ENCODE measurements around the gene HMGB4. TPM values are rescaled to one million over a fixed set of nuclear protein-coding genes. Genes with fewer than 3 reads are reported as not detected.

HMGB4 gene
- polyA plus RNA-seq, 6 donors from 2014 or later: not detected

DNA sequence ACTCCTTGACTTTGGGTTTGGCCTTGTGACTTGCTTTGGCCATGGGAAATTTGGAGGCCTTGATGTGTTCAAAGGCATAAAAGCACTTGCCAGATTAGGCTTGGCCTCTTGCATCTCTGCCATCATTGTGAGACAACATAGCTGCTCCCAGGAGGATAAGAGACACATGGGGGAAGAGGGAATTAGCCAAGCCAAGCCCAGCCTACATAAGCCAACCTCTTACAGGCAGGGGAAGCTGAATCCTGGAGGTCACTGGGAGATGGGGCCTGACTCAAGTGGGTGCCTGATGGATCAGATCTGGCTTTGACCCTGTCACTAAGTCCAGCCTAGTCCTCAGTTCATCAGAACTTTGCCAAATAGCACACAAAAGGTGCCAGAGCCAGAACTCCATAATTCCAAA is 37.6 kb upstream of the HMGB4 start:
- peaks cover 0 to 12% (median 3%) of the 10 kb centered on the region in 7 donors for H3K9me3 Mint-ChIP-seq
- no peak overlapping the region for H3K4me3 Mint-ChIP-seq
- H3K36me3 Mint-ChIP-seq: no peaks in the 10 kb centered on the region
- ATAC-seq (ENCODE audit: low read depth in 2 of 2): no peak
- no peak for DNase-seq
- H3K27ac Mint-ChIP-seq: no peak overlapping the region
- no peaks in the 10 kb centered on the region for H3K4me1 Mint-ChIP-seq
- H3K27me3 Mint-ChIP-seq: peaks cover 6 to 25% (median 19%) of the 10 kb centered on the region in 3 donors

GRCh38 chr1:33826711-33827110 is 37.2 kb upstream of the HMGB4 start:
- Mint-ChIP-seq H3K4me1 (no peaks in the 10 kb centered on the region), H3K4me3 (no peak overlapping the region), H3K9me3 (peaks cover 0 to 12% (median 2%) of the 10 kb centered on the region in 7 donors), H3K27me3 (peaks cover 6 to 21% (median 16%) of the 10 kb centered on the region in 3 donors), H3K36me3 (no peaks in the 10 kb centered on the region), H3K27ac (no peak overlapping the region)
- ATAC-seq (ENCODE audit: low read depth in 2 of 2) (no peak), DNase-seq (no peak)

DNA sequence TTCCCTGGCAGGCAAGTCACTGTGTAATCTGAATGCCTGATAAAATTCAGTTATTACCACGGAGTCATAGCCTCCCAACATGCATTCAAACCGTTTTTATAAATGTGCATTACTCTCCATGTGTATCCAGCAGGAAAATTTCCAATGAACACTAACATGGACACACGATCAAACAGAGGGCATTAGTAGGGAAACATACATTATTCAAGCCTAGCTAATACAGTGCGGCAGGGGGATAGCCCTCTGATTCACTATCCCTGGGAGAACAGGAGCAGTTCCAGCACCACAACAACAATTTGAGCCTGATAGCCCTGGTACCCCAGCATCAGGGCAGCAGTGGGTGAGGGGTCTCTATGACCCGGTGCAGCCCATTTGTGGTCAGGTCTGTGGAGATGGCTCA is 35.8 kb upstream of the HMGB4 start:
- ATAC-seq (ENCODE audit: low read depth in 2 of 2) (no peak), DNase-seq (no peak)
- no peaks in the 10 kb centered on the region for H3K36me3 Mint-ChIP-seq
- H3K4me1 Mint-ChIP-seq: no peaks in the 10 kb centered on the region
- H3K27ac Mint-ChIP-seq: no peak overlapping the region
- no peak overlapping the region for H3K4me3 Mint-ChIP-seq
- H3K27me3 Mint-ChIP-seq: peaks cover 6 to 11% (median 6%) of the 10 kb centered on the region in 3 donors
- H3K9me3 Mint-ChIP-seq: peaks cover 0 to 12% (median 4%) of the 10 kb centered on the region in 7 donors

DNA sequence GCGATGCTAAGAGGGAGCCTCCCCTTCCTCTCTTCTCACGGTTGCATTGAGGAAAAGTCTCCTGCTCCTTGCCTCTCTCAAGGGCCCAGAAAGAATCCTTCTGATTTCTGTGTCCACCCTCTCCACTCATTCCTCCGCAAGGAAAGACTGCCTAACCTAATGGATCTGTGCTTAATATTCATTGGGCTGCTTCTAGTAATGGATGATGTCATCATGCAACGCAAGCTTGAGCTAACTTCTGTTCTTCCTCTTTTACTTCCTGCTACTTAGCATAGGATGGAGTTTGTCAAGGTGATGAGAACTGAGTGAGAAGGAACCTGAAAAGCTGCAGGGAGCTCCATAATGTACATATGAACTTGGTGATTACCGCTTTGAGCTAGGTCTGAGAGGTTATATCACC is 35.2 kb upstream of the HMGB4 start:
- H3K27ac Mint-ChIP-seq: no peak overlapping the region
- H3K36me3 Mint-ChIP-seq: no peaks in the 10 kb centered on the region
- ATAC-seq (ENCODE audit: low read depth in 2 of 2): no peak
- H3K9me3 Mint-ChIP-seq: peaks cover 0 to 12% (median 4%) of the 10 kb centered on the region in 7 donors
- H3K27me3 Mint-ChIP-seq: peaks cover 5 to 9% (median 6%) of the 10 kb centered on the region in 3 donors
- no peaks in the 10 kb centered on the region for H3K4me1 Mint-ChIP-seq
- no peak overlapping the region for H3K4me3 Mint-ChIP-seq
- no peak for DNase-seq

GRCh38 chr1:33836911-33837310 is 27.0 kb upstream of the HMGB4 start:
- Mint-ChIP-seq H3K4me1 (no peaks in the 10 kb centered on the region), H3K9me3 (peaks cover 0 to 10% (median 4%) of the 10 kb centered on the region in 7 donors), H3K27ac (no peak overlapping the region), H3K36me3 (no peaks in the 10 kb centered on the region), H3K4me3 (no peak overlapping the region), H3K27me3 (peaks cover 0 to 10% (median 8%) of the 10 kb centered on the region in 3 donors)
- DNase-seq: no peak
- no peak for ATAC-seq (ENCODE audit: low read depth in 2 of 2)

- H3K36me3 Mint-ChIP-seq: no peaks in the 10 kb centered on the region
- peaks cover 0 to 15% (median 10%) of the 10 kb centered on the region in 3 donors for H3K27me3 Mint-ChIP-seq
- DNase-seq: no peak
- H3K4me3 Mint-ChIP-seq: no peak overlapping the region
- no peak for ATAC-seq (ENCODE audit: low read depth in 2 of 2)
- no peak overlapping the region for H3K27ac Mint-ChIP-seq
- peaks cover 0 to 10% (median 4%) of the 10 kb centered on the region in 7 donors for H3K9me3 Mint-ChIP-seq
- no peaks in the 10 kb centered on the region for H3K4me1 Mint-ChIP-seq
Measured at GRCh38 chr1:33837635-33838034, 26.2 kb upstream of the HMGB4 start.

DNA sequence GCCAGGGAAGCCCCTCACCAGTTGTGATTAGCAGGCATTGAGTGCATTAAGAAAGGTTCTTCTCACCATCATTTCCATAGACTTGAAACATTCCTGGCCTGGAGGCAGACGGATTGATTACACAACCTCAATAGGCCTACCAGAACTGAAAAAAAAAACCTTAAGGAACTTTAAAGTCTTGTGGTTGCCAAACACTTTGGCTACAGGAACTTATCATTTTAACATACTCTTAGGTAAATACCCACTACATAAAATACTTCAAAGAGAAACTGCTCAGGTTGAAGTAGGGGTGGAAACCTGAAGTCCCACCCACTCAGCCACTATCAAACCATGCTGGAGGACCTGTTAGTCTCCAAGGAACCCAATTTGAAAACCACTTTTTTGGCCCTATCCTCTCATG is 22.4 kb upstream of the HMGB4 start:
- no peak overlapping the region for H3K27ac Mint-ChIP-seq
- no peak for ATAC-seq (ENCODE audit: low read depth in 2 of 2)
- H3K36me3 Mint-ChIP-seq: no peaks in the 10 kb centered on the region

GRCh38 chr1:33842348-33842747 is 21.5 kb upstream of the HMGB4 start:
- H3K9me3 Mint-ChIP-seq: peaks cover 0 to 8% (median 2%) of the 10 kb centered on the region in 7 donors
- peak overlapping the region in 1 of 8 donors; percentile 31 for H3K4me3 Mint-ChIP-seq
- ATAC-seq (ENCODE audit: low read depth in 2 of 2) (no peak), DNase-seq (no peak)
- no peak overlapping the region for H3K27ac Mint-ChIP-seq
- peaks cover 0 to 15% (median 10%) of the 10 kb centered on the region in 3 donors for H3K27me3 Mint-ChIP-seq
- H3K4me1 Mint-ChIP-seq: no peaks in the 10 kb centered on the region
- H3K36me3 Mint-ChIP-seq: no peaks in the 10 kb centered on the region

More for the DNA sequence above, 22.4 kb upstream of the HMGB4 start:
- Mint-ChIP-seq H3K27me3 (peaks cover 0 to 15% (median 10%) of the 10 kb centered on the region in 3 donors), H3K9me3 (peaks cover 0 to 8% (median 4%) of the 10 kb centered on the region in 7 donors), H3K4me3 (no peak overlapping the region), H3K4me1 (no peaks in the 10 kb centered on the region)
- no peak for DNase-seq

- peaks cover 0 to 14% (median 5%) of the 10 kb centered on the region in 3 donors for H3K27me3 Mint-ChIP-seq
- no peak for ATAC-seq (ENCODE audit: low read depth in 2 of 2)
- H3K4me1 Mint-ChIP-seq: no peaks in the 10 kb centered on the region
- H3K27ac Mint-ChIP-seq: peak overlapping the region in 1 of 6 donors; percentile 7
- DNase-seq: no peak
- no peak overlapping the region for H3K4me3 Mint-ChIP-seq
- H3K9me3 Mint-ChIP-seq: peaks cover 0 to 4% (median 0%) of the 10 kb centered on the region in 7 donors
- H3K36me3 Mint-ChIP-seq: no peaks in the 10 kb centered on the region
Measured at GRCh38 chr1:33844166-33844565, 19.7 kb upstream of the HMGB4 start.

GRCh38 chr1:33846861-33847260 is 17.0 kb upstream of the HMGB4 start:
- DNase-seq (no peak), ATAC-seq (ENCODE audit: low read depth in 2 of 2) (no peak)
- Mint-ChIP-seq H3K36me3 (no peaks in the 10 kb centered on the region), H3K4me3 (no peak overlapping the region), H3K4me1 (no peaks in the 10 kb centered on the region), H3K27ac (no peak overlapping the region), H3K9me3 (peaks cover 0 to 4% (median 0%) of the 10 kb centered on the region in 7 donors), H3K27me3 (peaks cover 0 to 13% (median 7%) of the 10 kb centered on the region in 3 donors)

DNA sequence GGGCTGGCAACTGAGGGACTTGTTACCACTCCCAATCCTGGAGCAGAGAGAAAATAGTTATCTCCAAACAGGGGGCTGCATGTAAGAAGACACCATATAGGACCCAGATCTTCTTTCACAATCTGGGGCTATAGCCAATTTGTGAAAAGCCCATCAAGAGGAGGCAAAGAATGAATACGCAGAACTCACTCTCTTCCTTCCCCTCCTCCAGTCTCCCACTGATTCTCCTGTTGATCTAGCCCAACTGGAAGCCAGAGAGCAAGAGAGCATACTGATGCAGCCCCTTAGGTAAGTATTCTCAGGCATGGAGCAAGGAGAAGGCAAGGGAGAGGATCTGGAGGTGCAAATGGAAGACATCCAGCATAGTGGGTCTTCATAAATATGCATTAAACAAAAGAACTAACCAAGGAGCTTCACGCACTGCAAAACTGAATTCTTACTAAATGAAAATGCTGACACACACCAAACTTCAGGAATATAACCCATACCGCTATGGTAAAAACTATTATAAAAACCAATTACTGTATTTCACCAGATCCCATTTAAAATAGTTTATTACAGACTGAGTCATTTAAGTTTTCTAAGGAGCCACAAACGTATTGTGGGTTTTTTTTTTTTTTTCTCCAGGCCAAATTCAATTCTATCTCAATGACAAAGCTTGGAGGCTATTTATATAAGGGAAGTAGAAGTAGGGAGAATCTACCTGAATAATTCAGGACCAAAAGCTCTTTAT is 15.5 kb upstream of the HMGB4 start:
- Mint-ChIP-seq H3K27me3 (peaks cover 3 to 16% (median 5%) of the 10 kb centered on the region in 3 donors), H3K27ac (peak overlapping the region in 1 of 6 donors; percentile 56), H3K4me3 (no peak overlapping the region), H3K4me1 (no peaks in the 10 kb centered on the region), H3K9me3 (peaks cover 0 to 4% (median 0%) of the 10 kb centered on the region in 7 donors), H3K36me3 (no peaks in the 10 kb centered on the region)
- ATAC-seq (ENCODE audit: low read depth in 2 of 2) (no peak), DNase-seq (no peak)

GRCh38 chr1:33849211-33849610 is 14.7 kb upstream of the HMGB4 start:
- no peaks in the 10 kb centered on the region for H3K4me1 Mint-ChIP-seq
- peaks cover 5 to 16% (median 7%) of the 10 kb centered on the region in 3 donors for H3K27me3 Mint-ChIP-seq
- ATAC-seq (ENCODE audit: low read depth in 2 of 2): no peak
- no peak overlapping the region for H3K4me3 Mint-ChIP-seq
- H3K36me3 Mint-ChIP-seq: no peaks in the 10 kb centered on the region
- H3K9me3 Mint-ChIP-seq: peaks cover 0 to 3% (median 0%) of the 10 kb centered on the region in 7 donors
- DNase-seq: no peak
- no peak overlapping the region for H3K27ac Mint-ChIP-seq

DNA sequence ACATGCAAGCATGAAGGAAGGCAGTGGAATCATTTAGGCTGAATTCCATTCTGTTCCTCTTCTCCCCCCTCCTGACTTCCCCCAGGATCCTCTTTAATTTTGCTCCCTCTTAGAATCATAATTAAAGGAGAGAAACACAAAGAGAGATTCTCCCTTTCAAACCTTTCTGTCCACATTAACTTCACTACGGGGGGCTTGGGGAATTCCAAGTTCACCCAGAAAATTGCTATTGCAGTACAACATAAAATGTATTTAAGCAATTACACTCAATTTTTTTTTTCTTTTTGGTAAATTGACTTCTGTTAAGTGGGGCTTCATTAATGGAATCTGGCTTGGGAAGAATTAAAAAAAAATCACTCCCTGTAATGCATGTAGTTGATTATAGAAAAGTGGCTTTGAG is 13.4 kb upstream of the HMGB4 start:
- DNase-seq (no peak), ATAC-seq (ENCODE audit: low read depth in 2 of 2) (no peak)
- Mint-ChIP-seq H3K27ac (no peak overlapping the region), H3K27me3 (peaks cover 5 to 17% (median 7%) of the 10 kb centered on the region in 3 donors), H3K4me1 (no peaks in the 10 kb centered on the region), H3K4me3 (no peak overlapping the region), H3K9me3 (peaks cover 0 to 3% (median 0%) of the 10 kb centered on the region in 7 donors), H3K36me3 (no peaks in the 10 kb centered on the region)

GRCh38 chr1:33852711-33853110 is 11.2 kb upstream of the HMGB4 start:
- Mint-ChIP-seq H3K9me3 (peaks cover 0 to 4% (median 1%) of the 10 kb centered on the region in 7 donors), H3K27me3 (peaks cover 5 to 28% (median 11%) of the 10 kb centered on the region in 3 donors), H3K4me1 (no peaks in the 10 kb centered on the region), H3K27ac (peak overlapping the region in 1 of 6 donors; percentile 41), H3K36me3 (no peaks in the 10 kb centered on the region), H3K4me3 (no peak overlapping the region)
- DNase-seq: no peak
- no peak for ATAC-seq (ENCODE audit: low read depth in 2 of 2)

Data from naive B cell (primary cell).